Karpas-422 (cell line): ENCODE measurements around the gene FAM131A. TPM values are rescaled to one million over a fixed set of nuclear protein-coding genes. Genes with fewer than 3 reads are reported as not detected.

Experiments used
- DNase-seq: peaks from one replicate; pipeline ENCODE4 v3.0.0-alpha.2; 2015
- H2AFZ ChIP-seq: fragments of 200-600 bp; sonication (generic); 2 replicates; pipeline ENCODE4 v1.6.1; 2014; ENCODE audit warnings: antibody characterized with exemption, low read length, mixed read lengths
- H3K27ac ChIP-seq: fragments of 200-600 bp; sonication (generic); 2 replicates; pipeline ENCODE4 v1.5.1; 2014; ENCODE audit warnings: mild to moderate bottlenecking, low read length, moderate library complexity
- H3K27me3 ChIP-seq: fragments of 200-600 bp; sonication (generic); 2 replicates; pipeline ENCODE4 v1.6.1; 2014; ENCODE audit warnings: low read length, mixed read lengths
- H3K36me3 ChIP-seq: fragments of 200-600 bp; sonication (generic); 2 replicates; pipeline ENCODE4 v1.6.1; 2014; ENCODE audit warnings: low read length, mixed read lengths; ENCODE audit not compliant: insufficient read depth
- H3K4me1 ChIP-seq: fragments of 200-600 bp; sonication (generic); 2 replicates; pipeline ENCODE4 v1.6.1; 2014; ENCODE audit warnings: mild to moderate bottlenecking, low read length, mixed read lengths
- H3K4me2 ChIP-seq: fragments of 200-600 bp; sonication (generic); 2 replicates; pipeline ENCODE4 v1.6.1; 2014; ENCODE audit warnings: low read length, low read depth, mild to moderate bottlenecking; ENCODE audit not compliant: poor library complexity, severe bottlenecking
- H3K4me3 ChIP-seq: fragments of 200-600 bp; sonication (generic); 2 replicates; pipeline ENCODE4 v1.5.1; 2014; ENCODE audit warnings: mild to moderate bottlenecking, antibody characterized with exemption, low read length, mixed read lengths
- H3K79me2 ChIP-seq: fragments of 200-600 bp; sonication (generic); 2 replicates; pipeline ENCODE4 v1.6.1; 2014; ENCODE audit warnings: mild to moderate bottlenecking, low read length, mixed read lengths
- H3K9ac ChIP-seq: fragments of 200-600 bp; sonication (generic); 2 replicates; pipeline ENCODE4 v1.6.0; 2014; ENCODE audit warnings: low read length
- H3K9me2 ChIP-seq: fragments of 200-600 bp; sonication (generic), shearing (Covaris generic); replicated peaks from 2 replicates; pipeline ENCODE4 v1.6.0; 2014; ENCODE audit warnings: mild to moderate bottlenecking, low read length, moderate library complexity; ENCODE audit not compliant: insufficient read depth
- H3K9me3 ChIP-seq: fragments of 300-700, 200-600 bp; sonication (generic); 2 replicates; pipeline ENCODE4 v1.6.1; 2014; ENCODE audit warnings: low read length, mixed read lengths
- H4K20me1 ChIP-seq: fragments of 200-600 bp; sonication (generic); 2 replicates; pipeline ENCODE4 v1.6.1; 2014; ENCODE audit warnings: mild to moderate bottlenecking, antibody characterized with exemption, low read length, low read depth; ENCODE audit not compliant: insufficient read depth
- total RNA-seq: library from RNA; depleted of rRNA; stranded (reverse); fragments of >200 nt; shearing (Covaris generic); gene quantifications from 2 replicates; pipeline ENCODE4 v1.2.3, GENCODE V29; 2014; ENCODE audit warnings: low replicate concordance

The FAM131A gene
- total RNA-seq, 1 experiment from 2014 or later: 23.0 TPM

DNA sequence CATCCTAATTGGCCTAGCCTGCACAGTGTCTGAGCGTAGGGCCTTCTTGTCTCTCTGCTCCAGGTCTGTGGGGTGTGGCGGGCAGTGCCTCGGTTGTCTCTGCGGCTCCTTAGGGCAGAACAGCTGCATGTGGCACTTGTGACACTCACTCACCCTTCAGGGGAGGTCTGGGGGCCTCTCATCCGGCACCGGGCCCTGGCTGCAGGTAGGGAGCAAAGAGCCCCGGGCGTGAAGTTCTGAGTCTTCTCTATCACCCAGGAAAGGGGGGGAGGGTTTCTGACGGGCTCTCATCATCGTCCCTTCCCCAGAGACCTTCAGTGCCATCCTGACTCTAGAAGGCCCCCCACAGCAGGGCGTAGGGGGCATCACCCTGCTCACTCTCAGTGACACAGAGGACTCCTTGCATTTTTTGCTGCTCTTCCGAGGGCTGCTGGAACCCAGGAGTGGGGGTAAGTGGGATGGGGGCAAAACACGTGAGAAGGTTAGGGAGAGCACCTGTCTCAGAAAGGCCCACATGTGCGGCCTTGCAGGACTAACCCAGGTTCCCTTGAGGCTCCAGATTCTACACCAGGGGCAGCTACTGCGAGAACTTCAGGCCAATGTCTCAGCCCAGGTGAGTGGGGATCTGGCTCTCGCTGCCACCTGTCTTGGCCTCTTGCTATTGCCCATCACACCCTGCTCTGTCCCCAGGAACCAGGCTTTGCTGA is 45.1 kb downstream of the FAM131A start:
- no peak overlapping the region for H3K27ac ChIP-seq
- H3K36me3 ChIP-seq: 0 out of 2 replicates have a peak, but pooled peaks cover 4% of the 10 kb centered on the region
- no peaks in the 10 kb centered on the region for H4K20me1 ChIP-seq
- H3K79me2 ChIP-seq: peaks cover 17% of the 10 kb centered on the region
- no peak overlapping the region for H3K4me3 ChIP-seq
- H3K4me1 ChIP-seq: peaks cover 13% of the 10 kb centered on the region
- no peak for DNase-seq
- no peak overlapping the region for H2AFZ ChIP-seq
- H3K4me2 ChIP-seq: no peak overlapping the region
- no peak overlapping the region for H3K9ac ChIP-seq
- H3K9me3 ChIP-seq: no peaks in the 10 kb centered on the region
- no peaks in the 10 kb centered on the region for H3K27me3 ChIP-seq
- H3K9me2 ChIP-seq: no peaks in the 10 kb centered on the region

DNA sequence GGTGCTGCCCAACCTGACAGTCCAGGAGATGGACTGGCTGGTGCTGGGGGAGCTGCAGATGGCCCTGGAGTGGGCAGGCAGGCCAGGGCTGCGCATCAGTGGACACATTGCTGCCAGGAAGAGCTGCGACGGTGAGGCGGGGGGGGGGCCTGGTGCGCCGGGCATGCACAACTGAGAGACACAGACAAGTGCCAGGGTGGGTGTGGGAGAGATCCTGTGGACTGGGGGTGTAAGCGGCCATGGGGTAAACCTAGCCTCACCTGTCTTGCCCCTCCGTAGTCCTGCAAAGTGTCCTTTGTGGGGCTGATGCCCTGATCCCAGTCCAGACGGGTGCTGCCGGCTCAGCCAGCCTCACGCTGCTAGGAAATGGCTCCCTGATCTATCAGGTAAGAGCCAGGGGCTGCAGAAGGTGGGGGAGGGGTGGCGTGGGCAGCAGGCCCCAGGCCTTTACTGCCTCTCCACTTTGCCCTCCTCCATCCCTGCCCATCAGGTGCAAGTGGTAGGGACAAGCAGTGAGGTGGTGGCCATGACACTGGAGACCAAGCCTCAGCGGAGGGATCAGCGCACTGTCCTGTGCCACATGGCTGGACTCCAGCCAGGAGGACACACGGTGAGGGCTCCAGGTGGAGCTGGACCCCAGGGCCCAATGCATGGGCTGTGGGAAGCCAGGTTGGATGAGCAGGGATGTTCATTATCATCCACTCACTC is 45.8 kb downstream of the FAM131A start:
- Histone ChIP-seq H3K9ac (no peak overlapping the region), H3K4me2 (no peak overlapping the region), H4K20me1 (no peaks in the 10 kb centered on the region), H3K79me2 (peaks cover 11% of the 10 kb centered on the region), H3K36me3 (0 out of 2 replicates have a peak, but pooled peaks cover 4% of the 10 kb centered on the region), H3K27ac (no peak overlapping the region), H3K9me2 (no peaks in the 10 kb centered on the region), H3K4me1 (peaks cover 12% of the 10 kb centered on the region), H3K27me3 (no peaks in the 10 kb centered on the region), H3K9me3 (no peaks in the 10 kb centered on the region), H2AFZ (no peak overlapping the region), H3K4me3 (no peak overlapping the region)
- DNase-seq: no peak

GRCh38 chr3:184384342-184384741 is 46.9 kb downstream of the FAM131A start:
- Histone ChIP-seq H3K36me3 (0 out of 2 replicates have a peak, but pooled peaks cover 4% of the 10 kb centered on the region), H3K9me3 (no peaks in the 10 kb centered on the region), H3K4me2 (no peak overlapping the region), H3K9ac (no peak overlapping the region), H3K79me2 (no peaks in the 10 kb centered on the region), H3K27ac (no peak overlapping the region), H3K9me2 (no peaks in the 10 kb centered on the region), H3K4me3 (no peak overlapping the region), H3K4me1 (peaks cover under 1% of the 10 kb centered on the region; the same call in 1 of the 2 replicates), H4K20me1 (peaks cover 3% of the 10 kb centered on the region; the same call in 1 of the 2 replicates), H3K27me3 (no peaks in the 10 kb centered on the region), H2AFZ (no peak overlapping the region)
- no peak for DNase-seq

- DNase-seq: no peak
- Histone ChIP-seq H3K4me1 (no peaks in the 10 kb centered on the region), H3K4me2 (no peak overlapping the region), H3K9ac (no peak overlapping the region), H3K4me3 (no peak overlapping the region), H3K9me3 (no peaks in the 10 kb centered on the region), H3K79me2 (no peaks in the 10 kb centered on the region), H2AFZ (no peak overlapping the region), H3K9me2 (no peaks in the 10 kb centered on the region), H3K27ac (no peak overlapping the region), H3K27me3 (no peaks in the 10 kb centered on the region), H3K36me3 (peaks cover 4% of the 10 kb centered on the region; the same call in 1 of the 2 replicates), H4K20me1 (peaks cover 8% of the 10 kb centered on the region; the same call in 1 of the 2 replicates)
Observed at GRCh38 chr3:184384856-184385422, 47.5 kb downstream of the FAM131A start.

GRCh38 chr3:184386047-184386806 is 48.8 kb downstream of the FAM131A start:
- Histone ChIP-seq H2AFZ (no peak overlapping the region), H4K20me1 (peaks cover 8% of the 10 kb centered on the region; the same call in 1 of the 2 replicates), H3K79me2 (no peaks in the 10 kb centered on the region), H3K4me3 (no peak overlapping the region), H3K9me2 (no peaks in the 10 kb centered on the region), H3K4me2 (no peak overlapping the region), H3K4me1 (no peaks in the 10 kb centered on the region), H3K9me3 (no peaks in the 10 kb centered on the region), H3K36me3 (peaks cover 4% of the 10 kb centered on the region; the same call in 1 of the 2 replicates), H3K27ac (no peak overlapping the region), H3K9ac (no peak overlapping the region), H3K27me3 (no peaks in the 10 kb centered on the region)
- DNase-seq: no peak

DNA sequence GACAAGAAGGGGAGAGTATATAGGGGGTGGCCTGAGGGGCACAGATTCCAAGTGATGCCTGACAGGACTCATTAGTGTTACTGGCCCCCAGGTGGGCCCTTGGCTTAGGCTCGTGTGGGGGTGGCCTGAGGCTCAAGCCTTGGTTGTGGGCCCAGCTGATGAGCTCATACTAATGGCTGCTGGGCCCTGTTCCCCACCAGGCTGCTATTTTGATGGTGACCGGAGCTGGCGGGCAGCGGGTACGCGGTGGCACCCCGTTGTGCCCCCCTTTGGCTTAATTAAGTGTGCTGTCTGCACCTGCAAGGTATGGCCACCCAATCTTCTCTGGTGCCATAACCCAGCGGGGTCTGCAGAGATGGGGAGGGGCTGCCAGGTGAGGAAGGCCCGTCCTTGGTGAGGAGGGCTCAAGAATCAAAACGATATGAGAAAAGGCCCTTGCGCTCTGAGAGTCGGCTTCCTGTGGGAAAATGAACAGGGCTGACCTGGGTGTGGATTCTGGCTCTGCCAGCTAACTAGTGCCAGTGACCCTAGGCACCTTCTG is 49.8 kb downstream of the FAM131A start:
- H3K9me3 ChIP-seq: no peaks in the 10 kb centered on the region
- no peaks in the 10 kb centered on the region for H3K79me2 ChIP-seq
- H2AFZ ChIP-seq: no peak overlapping the region
- H3K27ac ChIP-seq: no peak overlapping the region
- no peak for DNase-seq
- peaks cover 8% of the 10 kb centered on the region; the same call in 1 of the 2 replicates for H4K20me1 ChIP-seq
- no peaks in the 10 kb centered on the region for H3K4me1 ChIP-seq
- no peaks in the 10 kb centered on the region for H3K9me2 ChIP-seq
- H3K4me2 ChIP-seq: no peak overlapping the region
- H3K27me3 ChIP-seq: no peaks in the 10 kb centered on the region
- no peak overlapping the region for H3K9ac ChIP-seq
- no peak overlapping the region for H3K4me3 ChIP-seq
- peaks cover 4% of the 10 kb centered on the region; the same call in 1 of the 2 replicates for H3K36me3 ChIP-seq

DNA sequence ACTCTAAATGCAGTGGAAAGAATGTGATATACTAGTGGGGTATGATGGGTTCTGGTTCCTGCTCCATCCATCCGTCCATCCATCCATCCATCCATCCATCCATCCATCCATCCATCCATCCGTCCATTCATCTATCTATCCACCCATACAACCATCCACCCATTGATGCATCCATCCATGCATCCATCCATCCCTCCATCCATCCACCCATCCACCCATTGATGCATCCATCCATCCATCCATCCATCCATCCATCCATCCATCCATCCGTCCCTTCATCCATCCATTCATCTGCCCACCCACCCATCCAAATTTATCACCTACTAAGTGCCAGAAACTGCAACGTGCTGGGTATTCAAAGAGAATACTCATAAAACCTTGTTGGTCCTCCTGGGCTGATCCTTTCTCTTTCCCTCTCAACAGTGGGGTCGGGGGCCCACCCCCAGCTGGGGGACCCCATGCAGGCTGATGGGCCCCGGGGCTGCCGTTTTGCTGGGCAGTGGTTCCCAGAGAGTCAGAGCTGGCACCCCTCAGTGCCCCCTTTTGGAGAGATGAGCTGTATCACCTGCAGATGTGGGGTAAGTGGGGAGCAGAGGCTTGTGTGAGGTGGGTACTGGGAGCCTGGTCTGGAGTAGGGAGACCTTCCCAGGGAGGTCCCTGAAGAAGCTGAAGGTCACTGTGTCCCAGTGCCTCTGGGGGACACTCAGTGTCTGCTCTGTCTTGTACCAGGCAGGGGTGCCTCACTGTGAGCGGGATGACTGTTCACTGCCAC is 51.0 kb downstream of the FAM131A start:
- no peaks in the 10 kb centered on the region for H3K9me2 ChIP-seq
- H3K4me2 ChIP-seq: no peak overlapping the region
- no peak overlapping the region for H3K27ac ChIP-seq
- DNase-seq: no peak
- H2AFZ ChIP-seq: no peak overlapping the region
- H4K20me1 ChIP-seq: peaks cover 8% of the 10 kb centered on the region; the same call in 1 of the 2 replicates
- no peaks in the 10 kb centered on the region for H3K27me3 ChIP-seq
- H3K4me1 ChIP-seq: no peaks in the 10 kb centered on the region
- no peaks in the 10 kb centered on the region for H3K79me2 ChIP-seq
- H3K4me3 ChIP-seq: no peak overlapping the region
- no peak overlapping the region for H3K9ac ChIP-seq
- no peaks in the 10 kb centered on the region for H3K9me3 ChIP-seq
- peaks cover 2% of the 10 kb centered on the region; the same call in 1 of the 2 replicates for H3K36me3 ChIP-seq
